Muscle of leg (tissue), 11 donors: ENCODE measurements around the gene ZNRF4. TPM values are rescaled to one million over a fixed set of nuclear protein-coding genes. Genes with fewer than 3 reads are reported as not detected.

ENCODE experiments used
- DNase-seq: peaks from one replicate; pipeline ENCODE4 v3.0.0; 2013
- H3K27ac ChIP-seq: one replicate; pipeline ENCODE4 v1.5.1; 2013; ENCODE audit warnings: mild to moderate bottlenecking, low read length, control low read depth
- H3K27me3 ChIP-seq: one replicate; pipeline ENCODE4 v1.6.1; 2013; ENCODE audit warnings: low read length; ENCODE audit not compliant: control insufficient read depth, insufficient read depth
- H3K36me3 ChIP-seq: one replicate; pipeline ENCODE4 v1.6.1; 2013; ENCODE audit warnings: low read length; ENCODE audit not compliant: control insufficient read depth, insufficient read depth
- H3K4me1 ChIP-seq: one replicate; pipeline ENCODE4 v1.6.1; 2013; ENCODE audit warnings: low read length; ENCODE audit not compliant: control insufficient read depth, insufficient read depth
- H3K4me3 ChIP-seq: one replicate; pipeline ENCODE4 v1.5.1; 2013; ENCODE audit warnings: low read length, control low read depth
- H3K9me3 ChIP-seq: replicated peaks from 2 replicates; pipeline ENCODE4 v1.6.1; 2013; ENCODE audit warnings: low read depth, low read length; ENCODE audit not compliant: control insufficient read depth
- WGBS: methylation state at CpG from one replicate; pipeline ENCODE4 v1.1.5; 2013; ENCODE audit warnings: missing lambda C conversion rate; ENCODE audit not compliant: insufficient coverage; 5-methylcytosine and 5-hydroxymethylcytosine counted together
- polyA plus RNA-seq, 8 donors: library from polyadenylated mRNA; unstranded; fragments of 120-200 nt; gene quantifications; one replicate each; pipeline versions ENCODE4 v1.2.1 to v1.2.3, GENCODE V29; 2013; ENCODE audit warnings: inconsistent platforms in 1 of 8, low replicate concordance in 1 of 8; ENCODE audit not compliant: insufficient read length in 8 of 8, insufficient read depth in 1 of 8
- total RNA-seq: library from RNA; stranded (reverse); fragments of 120-200 nt; gene quantifications from one replicate; pipeline ENCODE4 v1.2.4, GENCODE V29; 2013

Gene ZNRF4
- total and polyA plus RNA-seq, 9 donors: not detected

GRCh38 chr19:5498830-5499550 is 43.8 kb downstream of the ZNRF4 start:
- no peaks in the 10 kb centered on the region for H3K36me3 ChIP-seq
- WGBS: 11% methylated on average over 9 of the region's 22 CpGs
- no peaks in the 10 kb centered on the region for H3K4me1 ChIP-seq
- H3K27me3 ChIP-seq: peaks cover 31% of the 10 kb centered on the region
- H3K27ac ChIP-seq: no peak overlapping the region
- no peak overlapping the region for H3K4me3 ChIP-seq
- DNase-seq: no peak
- H3K9me3 ChIP-seq: peaks cover 18% of the 10 kb centered on the region

GRCh38 chr19:5501907-5502306 is 46.7 kb downstream of the ZNRF4 start:
- H3K27ac ChIP-seq: no peak overlapping the region
- peaks cover 13% of the 10 kb centered on the region for H3K27me3 ChIP-seq
- H3K4me3 ChIP-seq: no peak overlapping the region
- no peaks in the 10 kb centered on the region for H3K36me3 ChIP-seq
- no peak for DNase-seq
- H3K9me3 ChIP-seq: peaks cover 21% of the 10 kb centered on the region
- H3K4me1 ChIP-seq: no peaks in the 10 kb centered on the region
- 100% methylated on average over 2 of the region's 2 CpGs for WGBS

- Histone ChIP-seq H3K27ac (no peak overlapping the region), H3K4me1 (no peaks in the 10 kb centered on the region), H3K4me3 (no peak overlapping the region), H3K36me3 (no peaks in the 10 kb centered on the region), H3K9me3 (peaks cover 21% of the 10 kb centered on the region), H3K27me3 (peaks cover 10% of the 10 kb centered on the region)
- WGBS: no CpG with 5 or more reads among the region's 1 CpG
- no peak for DNase-seq
Measured at GRCh38 chr19:5503598-5503997, 48.4 kb downstream of the ZNRF4 start.

- H3K4me1 ChIP-seq: no peaks in the 10 kb centered on the region
- H3K27ac ChIP-seq: no peak overlapping the region
- peaks cover 21% of the 10 kb centered on the region for H3K9me3 ChIP-seq
- H3K27me3 ChIP-seq: peaks cover 6% of the 10 kb centered on the region
- 38% methylated on average over 2 of the region's 2 CpGs for WGBS
- H3K4me3 ChIP-seq: no peak overlapping the region
- DNase-seq: no peak
- no peaks in the 10 kb centered on the region for H3K36me3 ChIP-seq
Measured at GRCh38 chr19:5504114-5504513, 48.9 kb downstream of the ZNRF4 start.

Other genes starting within 250 kb of the ZNRF4 start
- 50.4 TPM for gene PTPRS, start 114.6 kb upstream of the ZNRF4 start, total RNA-seq
- gene PTPRS, start 114.6 kb upstream of the ZNRF4 start, polyA plus RNA-seq: 10 to 100 TPM; 30.9 to 60.4 (median 40.1) TPM
- 0.18 TPM for gene TINCR, start 112.5 kb downstream of the ZNRF4 start, total RNA-seq
- gene TINCR, start 112.5 kb downstream of the ZNRF4 start, polyA plus RNA-seq: 1 to 10 TPM in 1 of 8 donors, under 1 TPM in 7; 0.28 to 3.1 (median 0.40) TPM
- 24.6 TPM for gene SAFB2, start 167.4 kb downstream of the ZNRF4 start, total RNA-seq
- 10 to 100 TPM; 34.0 to 55.9 (median 45.4) TPM for gene SAFB2, start 167.4 kb downstream of the ZNRF4 start, polyA plus RNA-seq
- gene SAFB, start 167.7 kb downstream of the ZNRF4 start, total RNA-seq: 24.7 TPM
- gene SAFB, start 167.7 kb downstream of the ZNRF4 start, polyA plus RNA-seq: 100 to 1,000 TPM in 2 of 8 donors, 10 to 100 TPM in 6; 82.1 to 101 (median 93.0) TPM
- gene MICOS13, start 225.1 kb downstream of the ZNRF4 start, total RNA-seq: 122 TPM
- gene MICOS13, start 225.1 kb downstream of the ZNRF4 start, polyA plus RNA-seq: 100 to 1,000 TPM in 2 of 8 donors, 10 to 100 TPM in 6; 74.4 to 115 (median 90.0) TPM
- gene HSD11B1L, start 225.6 kb downstream of the ZNRF4 start, total RNA-seq: 5.9 TPM
- 1 to 10 TPM; 4.2 to 6.7 (median 5.5) TPM for gene HSD11B1L, start 225.6 kb downstream of the ZNRF4 start, polyA plus RNA-seq
- gene RPL36, start 234.9 kb downstream of the ZNRF4 start, total RNA-seq: 1,960 TPM
- 1,000 to 10,000 TPM; 1,213 to 1,750 (median 1,363) TPM for gene RPL36, start 234.9 kb downstream of the ZNRF4 start, polyA plus RNA-seq